ENCODE data around the gene SLC4A7. TPM values are rescaled to one million over a fixed set of nuclear protein-coding genes. Genes with fewer than 3 reads are reported as not detected.

Gene SLC4A7
- polyA plus RNA-seq, 1 donor from 2014 or later = 10.6 TPM

GRCh38 chr3:27376109-27376772 is 107.9 kb downstream of the SLC4A7 start:
- Mint-ChIP-seq H3K4me1 (peaks cover 0 to 2% (median 0%) of the 10 kb centered on the region in 3 donors), H3K9me3 (no peaks in the 10 kb centered on the region), H3K36me3 (peaks cover 1% of the 10 kb centered on the region), H3K27ac (no peak overlapping the region), H3K4me3 (no peak overlapping the region), H3K27me3 (no peaks in the 10 kb centered on the region)

- Mint-ChIP-seq H3K4me3 (peak within 1 kb of the TSS; percentile 68 to 96 (median 92)), H3K36me3 (peaks cover 2% of the 10 kb centered on the region), H3K27me3 (peaks cover 1% of the 10 kb centered on the region), H3K27ac (peak within 1 kb of the TSS; percentile 44 to 97 (median 67)), H3K4me1 (peaks cover 10 to 13% (median 11%) of the 10 kb centered on the region in 3 donors), H3K9me3 (no peaks in the 10 kb centered on the region)
These were observed 115.2 kb downstream of the SLC4A7 start, which contains the start of gene NEK10 for GRCh38 chr3:27368831-27369607. Gene NEK10 (minus strand): TSS chr3:27369383. CDS start chr3:27352882, 16,501 bp downstream.

GRCh38 chr3:27366062-27366591 is 118.1 kb downstream of the SLC4A7 start:
- H3K27me3 Mint-ChIP-seq = peaks cover 1% of the 10 kb centered on the region
- peaks cover 2% of the 10 kb centered on the region for H3K36me3 Mint-ChIP-seq
- H3K4me1 Mint-ChIP-seq = peaks cover 10 to 12% (median 11%) of the 10 kb centered on the region in 3 donors
- no peaks in the 10 kb centered on the region for H3K9me3 Mint-ChIP-seq
- no peak overlapping the region for H3K27ac Mint-ChIP-seq
- H3K4me3 Mint-ChIP-seq = no peak overlapping the region

- H3K27me3 Mint-ChIP-seq = no peaks in the 10 kb centered on the region
- peak overlapping the region in 2 of 4 donors; percentile 39 to 67 for H3K4me3 Mint-ChIP-seq
- H3K27ac Mint-ChIP-seq = peak overlapping the region in 2 of 3 donors; percentile 0 to 65
These were observed 123.8 kb downstream of the SLC4A7 start for GRCh38 chr3:27360113-27361078.

GRCh38 chr3:27358372-27358771 is 125.8 kb downstream of the SLC4A7 start:
- Mint-ChIP-seq H3K4me1 (peaks cover 30 to 34% (median 30%) of the 10 kb centered on the region in 3 donors), H3K9me3 (no peaks in the 10 kb centered on the region), H3K4me3 (no peak overlapping the region), H3K36me3 (no peaks in the 10 kb centered on the region), H3K27me3 (no peaks in the 10 kb centered on the region), H3K27ac (peak overlapping the region in 1 of 3 donors; percentile 34)

More at GRCh38 chr3:27360113-27361078, 123.8 kb downstream of the SLC4A7 start:
- Mint-ChIP-seq H3K4me1 (peaks cover 30 to 34% (median 30%) of the 10 kb centered on the region in 3 donors), H3K9me3 (no peaks in the 10 kb centered on the region), H3K36me3 (no peaks in the 10 kb centered on the region)

- H3K27ac Mint-ChIP-seq = no peak overlapping the region
- H3K9me3 Mint-ChIP-seq = no peaks in the 10 kb centered on the region
- H3K4me1 Mint-ChIP-seq = peaks cover 30 to 34% (median 30%) of the 10 kb centered on the region in 3 donors
- H3K36me3 Mint-ChIP-seq = no peaks in the 10 kb centered on the region
- no peak overlapping the region for H3K4me3 Mint-ChIP-seq
- H3K27me3 Mint-ChIP-seq = no peaks in the 10 kb centered on the region
These were observed 126.4 kb downstream of the SLC4A7 start for GRCh38 chr3:27357665-27358258.

GRCh38 chr3:27356976-27357375 is 127.2 kb downstream of the SLC4A7 start:
- H3K4me3 Mint-ChIP-seq = no peak overlapping the region
- peaks cover 30 to 34% (median 30%) of the 10 kb centered on the region in 3 donors for H3K4me1 Mint-ChIP-seq
- H3K9me3 Mint-ChIP-seq = no peaks in the 10 kb centered on the region
- no peak overlapping the region for H3K27ac Mint-ChIP-seq
- no peaks in the 10 kb centered on the region for H3K36me3 Mint-ChIP-seq
- no peaks in the 10 kb centered on the region for H3K27me3 Mint-ChIP-seq

- Mint-ChIP-seq H3K36me3 (peaks cover 3% of the 10 kb centered on the region), H3K4me3 (no peak overlapping the region), H3K9me3 (no peaks in the 10 kb centered on the region), H3K4me1 (peaks cover 19 to 24% (median 23%) of the 10 kb centered on the region in 3 donors), H3K27me3 (no peaks in the 10 kb centered on the region), H3K27ac (no peak overlapping the region)
These were observed 129.5 kb downstream of the SLC4A7 start for GRCh38 chr3:27354588-27355203.

- Mint-ChIP-seq H3K27ac (no peak overlapping the region), H3K9me3 (no peaks in the 10 kb centered on the region)
These were observed 130.0 kb downstream of the SLC4A7 start for GRCh38 chr3:27354161-27354560.

GRCh38 chr3:27353221-27353620 is 131.0 kb downstream of the SLC4A7 start:
- Mint-ChIP-seq H3K9me3 (no peaks in the 10 kb centered on the region), H3K4me1 (peaks cover 12 to 13% (median 13%) of the 10 kb centered on the region in 3 donors), H3K27me3 (no peaks in the 10 kb centered on the region), H3K36me3 (peaks cover 5% of the 10 kb centered on the region), H3K4me3 (no peak overlapping the region), H3K27ac (no peak overlapping the region)

More at GRCh38 chr3:27354161-27354560, 130.0 kb downstream of the SLC4A7 start:
- Mint-ChIP-seq H3K27me3 (no peaks in the 10 kb centered on the region), H3K36me3 (peaks cover 4% of the 10 kb centered on the region), H3K4me1 (peaks cover 16 to 19% (median 18%) of the 10 kb centered on the region in 3 donors), H3K4me3 (no peak overlapping the region)

- H3K4me3 Mint-ChIP-seq = no peak overlapping the region
- H3K36me3 Mint-ChIP-seq = peaks cover 8% of the 10 kb centered on the region
- H3K27ac Mint-ChIP-seq = no peak overlapping the region
- no peaks in the 10 kb centered on the region for H3K9me3 Mint-ChIP-seq
- no peaks in the 10 kb centered on the region for H3K27me3 Mint-ChIP-seq
- H3K4me1 Mint-ChIP-seq = peaks cover 6 to 7% (median 6%) of the 10 kb centered on the region in 3 donors
These were observed 132.1 kb downstream of the SLC4A7 start for GRCh38 chr3:27352047-27352446.

- Mint-ChIP-seq H3K4me3 (peak overlapping the region in 2 of 4 donors; percentile 11 to 20), H3K36me3 (peaks cover 8% of the 10 kb centered on the region), H3K27ac (peak overlapping the region in 2 of 3 donors; percentile 4 to 40), H3K4me1 (peaks cover 6 to 9% (median 7%) of the 10 kb centered on the region in 3 donors), H3K9me3 (no peaks in the 10 kb centered on the region), H3K27me3 (no peaks in the 10 kb centered on the region)
These were observed 134.4 kb downstream of the SLC4A7 start for GRCh38 chr3:27349832-27350231.

- Mint-ChIP-seq H3K36me3 (peaks cover 8% of the 10 kb centered on the region), H3K4me3 (no peak overlapping the region), H3K27ac (no peak overlapping the region), H3K27me3 (no peaks in the 10 kb centered on the region), H3K4me1 (peaks cover 6 to 11% (median 7%) of the 10 kb centered on the region in 3 donors), H3K9me3 (no peaks in the 10 kb centered on the region)
These were observed 138.0 kb downstream of the SLC4A7 start for GRCh38 chr3:27345959-27346865.

Data from IgD-negative memory B cell (primary cell).